Measurements from ENCODE around the gene PPP6R1. TPM values are rescaled to one million over a fixed set of nuclear protein-coding genes. Genes with fewer than 3 reads are reported as not detected.

PPP6R1 gene
- polyA plus RNA-seq, 3 donors: 16.9 to 91.3 (median 22.0) TPM

DNA sequence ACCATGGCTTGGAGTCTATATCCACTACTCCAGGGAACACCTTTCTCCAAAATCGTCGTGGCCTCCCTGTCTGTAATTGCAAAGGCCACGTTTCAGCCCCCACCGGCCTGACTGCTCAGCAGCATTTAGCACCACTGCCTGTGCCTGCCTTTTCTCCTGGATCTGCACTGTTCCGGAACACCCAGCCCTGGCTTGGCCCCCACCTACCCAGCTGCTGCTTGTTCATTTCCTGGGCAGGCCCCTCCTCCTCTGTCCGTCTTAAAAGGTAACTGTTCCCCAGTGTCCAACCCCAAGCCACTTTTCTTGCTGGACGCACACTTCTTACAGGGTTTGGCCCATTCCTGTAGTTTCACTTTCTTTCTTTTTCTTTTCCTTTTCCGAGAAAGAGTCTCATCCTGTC lies 70.2 kb downstream of the PPP6R1 start:
- Histone ChIP-seq H3K36me3 (replicated peaks in 1 of 2; ENCODE audit: control insufficient read depth in 1 of 2, insufficient read depth in 2 of 2, low read length in 2 of 2) (no peaks in the 10 kb centered on the region), H4K20me1 (ENCODE audit: insufficient read depth, low read length) (no peaks in the 10 kb centered on the region), H3K79me2 (ENCODE audit: insufficient read depth, low read length) (no peaks in the 10 kb centered on the region), H3K4me1 (ENCODE audit: control insufficient read depth in 1 of 2, insufficient read depth in 2 of 2, low read length in 2 of 2) (peaks cover 0 to 4% of the 10 kb centered on the region in 2 donors), H3K4me3 (replicated peaks in 1 of 3; ENCODE audit: low read depth in 2 of 3, low read length in 3 of 3) (no peak overlapping the region), H3K9ac (ENCODE audit: insufficient read depth, low read length, poor library complexity, severe bottlenecking) (no peak overlapping the region), H3K4me2 (replicated peaks; ENCODE audit: extremely low read depth, low read length, poor library complexity, severe bottlenecking) (no peak overlapping the region), H3K27ac (ENCODE audit: low read depth in 1 of 2, low read length in 2 of 2) (no peak overlapping the region), H2AFZ (ENCODE audit: insufficient read depth, low read depth, low read length, poor library complexity, severe bottlenecking) (peak overlapping the region; percentile 29), H3K9me3 (replicated peaks in 1 of 2; ENCODE audit: control insufficient read depth in 1 of 2, insufficient read depth in 1 of 2, low read length in 2 of 2) (no peaks in the 10 kb centered on the region), H3K27me3 (ENCODE audit: control insufficient read depth in 2 of 2, insufficient read depth in 2 of 2, low read length in 2 of 2) (no peaks in the 10 kb centered on the region)
- Mint-ChIP-seq H3K4me3 (peak overlapping the region in 1 of 2 donors; percentile 52), H3K36me3 (no peaks in the 10 kb centered on the region), H3K27ac (peak overlapping the region in 1 of 7 donors; percentile 17), H3K27me3 (ENCODE audit: low read depth in 3 of 3) (peaks cover 9 to 24% (median 17%) of the 10 kb centered on the region in 3 donors), H3K4me1 (peaks cover 12% of the 10 kb centered on the region), H3K9me3 (peaks cover 0 to 1% (median 0%) of the 10 kb centered on the region in 7 donors)
- no peak for DNase-seq
- intact Hi-C loops (cut with micrococcal nuclease): no loop called here
- TF ChIP-seq, protein P1, sequence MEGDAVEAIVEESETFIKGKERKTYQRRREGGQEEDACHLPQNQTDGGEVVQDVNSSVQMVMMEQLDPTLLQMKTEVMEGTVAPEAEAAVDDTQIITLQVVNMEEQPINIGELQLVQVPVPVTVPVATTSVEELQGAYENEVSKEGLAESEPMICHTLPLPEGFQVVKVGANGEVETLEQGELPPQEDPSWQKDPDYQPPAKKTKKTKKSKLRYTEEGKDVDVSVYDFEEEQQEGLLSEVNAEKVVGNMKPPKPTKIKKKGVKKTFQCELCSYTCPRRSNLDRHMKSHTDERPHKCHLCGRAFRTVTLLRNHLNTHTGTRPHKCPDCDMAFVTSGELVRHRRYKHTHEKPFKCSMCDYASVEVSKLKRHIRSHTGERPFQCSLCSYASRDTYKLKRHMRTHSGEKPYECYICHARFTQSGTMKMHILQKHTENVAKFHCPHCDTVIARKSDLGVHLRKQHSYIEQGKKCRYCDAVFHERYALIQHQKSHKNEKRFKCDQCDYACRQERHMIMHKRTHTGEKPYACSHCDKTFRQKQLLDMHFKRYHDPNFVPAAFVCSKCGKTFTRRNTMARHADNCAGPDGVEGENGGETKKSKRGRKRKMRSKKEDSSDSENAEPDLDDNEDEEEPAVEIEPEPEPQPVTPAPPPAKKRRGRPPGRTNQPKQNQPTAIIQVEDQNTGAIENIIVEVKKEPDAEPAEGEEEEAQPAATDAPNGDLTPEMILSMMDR (IDR thresholded peaks at IDR 0.05): no peak
- WGBS (ENCODE audit: insufficient coverage): 22% methylated on average over 7 of the region's 8 CpGs

DNA sequence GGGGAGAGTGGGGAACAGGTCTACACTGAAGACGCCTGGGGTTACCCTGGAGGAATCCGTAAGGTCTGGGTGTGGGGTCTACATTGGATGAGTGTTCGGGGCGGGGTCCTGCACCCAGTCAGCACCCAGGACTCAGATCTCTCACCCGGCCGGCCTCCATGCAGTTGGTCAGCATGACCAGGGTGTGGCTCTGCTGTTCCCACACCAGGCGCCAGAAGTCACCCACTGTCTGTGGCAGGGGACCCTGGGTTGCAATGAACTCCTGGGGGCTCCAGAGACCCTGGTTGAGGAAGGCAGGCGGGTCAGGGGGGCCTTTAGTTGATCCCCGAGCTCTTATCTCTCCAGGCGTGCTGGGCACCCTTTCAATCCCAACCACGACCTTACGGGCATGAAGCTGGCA lies 72.7 kb downstream of the PPP6R1 start:
- DNase-seq: no peak
- Histone ChIP-seq H3K4me3 (replicated peaks in 1 of 3; ENCODE audit: low read depth in 2 of 3, low read length in 3 of 3) (no peak overlapping the region), H3K9ac (ENCODE audit: insufficient read depth, low read length, poor library complexity, severe bottlenecking) (no peak overlapping the region), H3K4me1 (ENCODE audit: control insufficient read depth in 1 of 2, insufficient read depth in 2 of 2, low read length in 2 of 2) (peaks cover 0 to 4% of the 10 kb centered on the region in 2 donors), H3K4me2 (replicated peaks; ENCODE audit: extremely low read depth, low read length, poor library complexity, severe bottlenecking) (no peak overlapping the region), H3K27me3 (ENCODE audit: control insufficient read depth in 2 of 2, insufficient read depth in 2 of 2, low read length in 2 of 2) (peaks cover 0 to 10% of the 10 kb centered on the region in 2 donors), H2AFZ (ENCODE audit: insufficient read depth, low read depth, low read length, poor library complexity, severe bottlenecking) (no peak overlapping the region), H4K20me1 (ENCODE audit: insufficient read depth, low read length) (no peaks in the 10 kb centered on the region), H3K9me3 (replicated peaks in 1 of 2; ENCODE audit: control insufficient read depth in 1 of 2, insufficient read depth in 1 of 2, low read length in 2 of 2) (no peaks in the 10 kb centered on the region), H3K27ac (ENCODE audit: low read depth in 1 of 2, low read length in 2 of 2) (no peak overlapping the region), H3K36me3 (replicated peaks in 1 of 2; ENCODE audit: control insufficient read depth in 1 of 2, insufficient read depth in 2 of 2, low read length in 2 of 2) (no peaks in the 10 kb centered on the region), H3K79me2 (ENCODE audit: insufficient read depth, low read length) (no peaks in the 10 kb centered on the region)
- Mint-ChIP-seq H3K36me3 (no peaks in the 10 kb centered on the region), H3K27me3 (ENCODE audit: low read depth in 3 of 3) (peaks cover 18 to 24% (median 23%) of the 10 kb centered on the region in 3 donors), H3K27ac (no peak overlapping the region), H3K4me3 (no peak overlapping the region), H3K9me3 (peaks cover 0 to 4% (median 0%) of the 10 kb centered on the region in 7 donors), H3K4me1 (peaks cover 9% of the 10 kb centered on the region)
- intact Hi-C loops (cut with micrococcal nuclease): no loop called here
- TF ChIP-seq, protein P1 (IDR thresholded peaks at IDR 0.05): no peak
- 94% methylated on average over 12 of the region's 12 CpGs for WGBS (ENCODE audit: insufficient coverage)

Measured in CD14-positive monocyte (primary cell).